ENCODE measurements around the gene ROM1.

DNA sequence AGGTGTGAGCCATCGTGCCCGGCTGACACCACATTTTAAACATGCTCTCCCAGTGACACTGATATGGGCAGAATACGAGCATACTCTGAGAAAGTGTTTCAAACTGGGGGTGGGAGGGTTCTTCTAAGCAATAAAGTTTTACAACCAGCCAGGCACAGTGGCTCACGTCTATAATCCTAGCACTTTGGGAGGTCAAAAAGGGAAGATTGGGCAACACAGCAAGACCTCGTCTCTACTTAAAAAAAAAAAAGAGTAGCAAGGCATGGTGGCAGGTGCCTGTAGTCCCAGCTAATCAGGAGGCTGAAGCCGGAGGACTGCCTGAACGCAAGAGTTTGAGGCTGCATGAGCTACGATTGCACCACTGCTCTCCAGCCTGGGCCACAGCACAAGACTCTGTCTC is 31.2 kb downstream of the ROM1 start:
- TF ChIP-seq, protein P1, sequence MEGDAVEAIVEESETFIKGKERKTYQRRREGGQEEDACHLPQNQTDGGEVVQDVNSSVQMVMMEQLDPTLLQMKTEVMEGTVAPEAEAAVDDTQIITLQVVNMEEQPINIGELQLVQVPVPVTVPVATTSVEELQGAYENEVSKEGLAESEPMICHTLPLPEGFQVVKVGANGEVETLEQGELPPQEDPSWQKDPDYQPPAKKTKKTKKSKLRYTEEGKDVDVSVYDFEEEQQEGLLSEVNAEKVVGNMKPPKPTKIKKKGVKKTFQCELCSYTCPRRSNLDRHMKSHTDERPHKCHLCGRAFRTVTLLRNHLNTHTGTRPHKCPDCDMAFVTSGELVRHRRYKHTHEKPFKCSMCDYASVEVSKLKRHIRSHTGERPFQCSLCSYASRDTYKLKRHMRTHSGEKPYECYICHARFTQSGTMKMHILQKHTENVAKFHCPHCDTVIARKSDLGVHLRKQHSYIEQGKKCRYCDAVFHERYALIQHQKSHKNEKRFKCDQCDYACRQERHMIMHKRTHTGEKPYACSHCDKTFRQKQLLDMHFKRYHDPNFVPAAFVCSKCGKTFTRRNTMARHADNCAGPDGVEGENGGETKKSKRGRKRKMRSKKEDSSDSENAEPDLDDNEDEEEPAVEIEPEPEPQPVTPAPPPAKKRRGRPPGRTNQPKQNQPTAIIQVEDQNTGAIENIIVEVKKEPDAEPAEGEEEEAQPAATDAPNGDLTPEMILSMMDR (IDR thresholded peaks at IDR 0.05) = no peak
- TF ChIP-seq POLR2A (IDR thresholded peaks at IDR 0.05) (no peak), POLR2AphosphoS5 (IDR thresholded peaks at IDR 0.05) (no peak)

Measured in stomach (tissue), 4 donors.